OCI-M2 (cell line): Measurements from ENCODE around the gene CEP57L1.
A peak's percentile ranks its signal among the peaks of the same experiment; 100 is the strongest.

Experiments used
- DNase-seq: peaks from one replicate; lab custom pipeline; 2025; ENCODE audit not compliant: unreplicated experiment; lab: John Stamatoyannopoulos, UW

Gene CEP57L1

DNA sequence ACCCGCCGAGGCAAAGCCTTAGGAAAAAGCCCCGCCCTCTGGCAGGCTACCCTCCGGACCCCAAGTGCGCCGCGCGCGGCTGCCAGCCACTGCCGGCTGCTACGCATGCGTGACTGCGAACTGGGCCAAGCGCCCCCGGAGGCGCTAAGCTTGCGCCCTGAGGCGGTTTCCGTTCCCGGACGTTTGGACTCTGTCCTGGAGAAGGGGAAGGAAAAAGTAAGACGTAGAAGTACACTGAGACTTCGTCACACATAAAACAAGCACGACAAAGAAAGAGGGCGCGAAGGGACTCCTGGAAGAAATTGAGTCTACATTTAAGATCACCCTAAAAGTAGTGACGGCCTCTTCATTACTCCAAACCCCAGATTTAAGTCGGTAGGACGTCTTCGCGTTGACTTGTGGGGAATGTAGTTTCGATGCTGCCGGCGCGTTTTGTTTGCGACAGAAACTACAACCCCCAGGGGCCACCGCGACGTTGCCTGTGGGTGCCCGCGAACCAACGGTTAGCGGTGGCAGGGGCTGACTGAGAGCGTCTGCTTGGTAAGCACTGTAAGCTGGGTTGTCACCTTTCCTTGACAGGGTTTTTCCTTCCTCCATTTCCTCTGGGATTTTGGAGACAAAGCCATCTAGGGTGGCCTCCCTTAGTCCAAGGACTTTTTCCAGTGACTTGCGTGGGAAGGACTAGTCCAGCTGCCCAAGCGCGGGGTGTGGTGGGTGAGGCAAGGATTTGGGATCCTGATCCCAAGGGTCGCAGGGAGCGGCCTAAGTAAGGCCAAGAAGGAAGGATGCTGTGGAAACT is at the start of gene CEP57L1:
Gene CEP57L1 (plus strand): TSS at position 472 of the 799 bp plus-strand sequence. CDS start 49,715 bp downstream, outside the sequence.
- DNase-seq = peak; percentile 93

DNA sequence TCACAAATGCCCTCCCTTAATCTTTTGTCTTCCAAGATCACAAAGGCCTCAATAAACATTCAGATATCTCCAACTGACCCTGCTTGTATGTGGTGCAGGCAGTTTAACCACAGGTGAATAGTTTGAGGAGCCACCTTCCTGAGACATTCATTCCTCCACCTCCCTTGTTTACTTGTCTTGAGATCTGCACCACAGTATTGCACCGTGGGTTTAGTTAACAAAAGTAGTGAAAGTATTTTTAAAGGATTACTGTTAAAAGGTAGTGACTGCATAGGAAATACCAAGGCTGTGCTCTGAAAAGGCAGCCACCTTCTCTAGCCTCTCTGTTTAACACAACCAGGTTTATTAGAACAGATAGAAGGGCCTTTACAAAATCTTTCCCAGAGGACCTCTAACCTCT is 47.1 kb upstream of the CEP57L1 start:
- DNase-seq = no peak

- no peak for DNase-seq
Measured at GRCh38 chr6:109048670-109049415, 46.5 kb upstream of the CEP57L1 start.

DNA sequence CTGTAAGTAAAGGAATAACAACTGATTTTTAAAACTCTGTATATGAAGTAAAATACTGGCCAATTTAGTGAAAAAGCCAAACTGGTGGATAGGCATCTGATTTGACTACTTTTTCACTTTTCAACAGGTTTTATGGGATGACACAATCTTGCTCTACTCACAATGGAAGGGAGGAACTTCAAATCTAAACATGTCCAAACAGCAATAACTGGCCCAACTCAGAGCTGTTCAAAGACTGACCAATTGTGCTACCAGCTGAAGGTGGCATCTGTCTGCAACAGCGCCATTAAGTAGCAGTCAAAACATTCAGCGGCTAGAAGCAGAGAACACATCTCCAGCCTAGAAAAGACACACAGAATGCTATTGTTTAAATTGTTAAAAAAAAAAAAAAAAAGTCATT is 45.3 kb upstream of the CEP57L1 start:
- DNase-seq = no peak

GRCh38 chr6:109050447-109051102 is 44.7 kb upstream of the CEP57L1 start:
- DNase-seq = no peak

GRCh38 chr6:109051301-109052017 is 43.8 kb upstream of the CEP57L1 start:
- no peak for DNase-seq

DNA sequence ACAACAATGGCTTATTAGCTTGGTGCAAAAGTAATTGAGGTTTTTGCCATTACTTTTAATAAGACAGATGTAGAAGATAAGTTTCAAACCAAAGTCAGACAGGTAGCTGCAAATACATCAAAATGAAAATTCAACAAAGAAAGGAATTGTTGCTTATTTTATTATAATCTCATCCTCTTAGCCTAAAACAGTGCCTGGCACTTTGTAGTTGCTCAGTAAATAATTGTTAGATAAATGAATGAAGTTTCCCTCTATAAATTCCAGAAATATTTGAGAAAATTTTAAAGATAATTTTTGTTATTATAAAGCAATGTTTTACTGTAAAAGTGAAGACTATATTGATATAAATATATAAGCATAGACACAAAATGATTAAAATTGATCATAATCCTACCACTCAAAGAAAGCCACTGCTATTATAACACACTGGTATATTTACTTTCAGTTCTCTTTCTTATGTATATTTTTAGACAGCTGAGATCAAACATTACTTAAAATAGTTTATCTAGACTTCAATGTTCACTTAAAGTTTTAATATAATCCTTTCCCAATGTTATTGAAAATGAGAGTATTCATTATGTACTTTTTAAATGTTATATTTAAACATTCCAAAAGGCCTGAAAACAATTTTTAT is 43.2 kb upstream of the CEP57L1 start:
- no peak for DNase-seq

- DNase-seq = no peak
Measured at GRCh38 chr6:109052852-109053251, 42.5 kb upstream of the CEP57L1 start.

- DNase-seq = no peak
Measured at GRCh38 chr6:109053336-109053735, 42.0 kb upstream of the CEP57L1 start.

DNA sequence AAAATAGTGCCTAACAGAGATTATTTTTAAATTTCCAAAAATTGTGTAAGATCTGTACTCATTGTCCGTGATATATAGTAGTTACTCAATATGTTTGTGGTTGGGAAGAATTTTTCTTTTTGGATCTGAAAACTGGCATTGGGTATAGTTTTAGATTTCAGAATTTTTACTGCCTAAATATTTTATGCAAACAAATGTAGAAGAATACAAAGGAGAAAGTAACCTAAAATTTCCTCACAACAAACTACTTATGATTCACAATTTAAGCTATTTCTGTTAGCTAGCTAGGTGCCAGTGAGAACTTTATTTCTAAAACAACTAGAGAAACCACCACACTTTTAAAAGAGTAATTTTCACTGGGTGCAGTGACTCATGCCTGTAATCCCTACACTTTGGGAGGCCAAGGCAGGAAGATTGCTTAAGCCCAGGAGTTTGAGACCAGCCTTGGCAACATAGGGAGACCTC is 39.5 kb upstream of the CEP57L1 start:
- no peak for DNase-seq

GRCh38 chr6:109056661-109057060 is 38.6 kb upstream of the CEP57L1 start:
- DNase-seq = peak; percentile 56

GRCh38 chr6:109058620-109059019 is 36.7 kb upstream of the CEP57L1 start:
- DNase-seq = no peak

GRCh38 chr6:109059153-109059552 is 36.2 kb upstream of the CEP57L1 start:
- DNase-seq = no peak

DNA sequence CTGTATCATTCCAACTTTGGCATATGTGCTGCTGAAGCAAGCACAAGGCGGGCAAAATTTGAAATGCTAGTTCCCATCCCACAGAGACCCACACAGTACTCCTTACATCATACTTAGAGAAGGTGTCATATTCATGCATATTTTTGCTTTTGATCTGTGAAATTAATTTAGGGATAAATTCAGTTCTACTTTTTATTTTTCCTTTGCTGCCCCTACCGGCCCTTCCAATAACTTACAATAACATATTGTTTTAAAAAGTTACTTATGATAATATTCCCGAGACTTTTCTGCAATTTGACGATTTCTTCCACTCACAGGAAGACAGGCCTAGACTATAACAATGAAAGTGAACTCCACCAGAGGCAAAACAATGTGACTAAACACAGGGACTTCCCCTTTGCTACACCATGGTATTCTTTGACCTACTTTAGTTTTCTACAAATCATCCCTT is 35.7 kb upstream of the CEP57L1 start:
- DNase-seq = no peak

GRCh38 chr6:109060571-109060970 is 34.7 kb upstream of the CEP57L1 start:
- no peak for DNase-seq

- no peak for DNase-seq
Measured at GRCh38 chr6:109062216-109062615, 33.1 kb upstream of the CEP57L1 start.

- no peak for DNase-seq
Measured at GRCh38 chr6:109062767-109063352, 32.4 kb upstream of the CEP57L1 start.

DNA sequence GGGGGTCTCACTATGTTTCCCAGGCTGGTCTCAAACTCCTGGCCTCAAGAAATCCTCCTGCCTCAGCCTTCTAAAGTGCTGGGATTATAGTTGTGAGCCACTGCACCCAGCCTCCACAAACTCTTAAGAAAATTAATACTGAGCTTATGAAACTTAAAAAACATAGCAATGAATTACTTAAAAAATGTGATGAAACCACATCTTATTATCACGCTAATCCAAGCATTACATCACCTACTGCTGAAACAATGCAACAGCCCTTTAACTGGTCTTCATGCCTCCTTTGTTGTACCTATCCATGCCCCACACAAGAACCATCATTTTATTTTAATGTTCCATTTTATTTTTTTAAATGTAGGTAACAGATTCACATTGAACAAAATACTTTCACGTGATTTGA is 25.6 kb upstream of the CEP57L1 start:
- no peak for DNase-seq

DNA sequence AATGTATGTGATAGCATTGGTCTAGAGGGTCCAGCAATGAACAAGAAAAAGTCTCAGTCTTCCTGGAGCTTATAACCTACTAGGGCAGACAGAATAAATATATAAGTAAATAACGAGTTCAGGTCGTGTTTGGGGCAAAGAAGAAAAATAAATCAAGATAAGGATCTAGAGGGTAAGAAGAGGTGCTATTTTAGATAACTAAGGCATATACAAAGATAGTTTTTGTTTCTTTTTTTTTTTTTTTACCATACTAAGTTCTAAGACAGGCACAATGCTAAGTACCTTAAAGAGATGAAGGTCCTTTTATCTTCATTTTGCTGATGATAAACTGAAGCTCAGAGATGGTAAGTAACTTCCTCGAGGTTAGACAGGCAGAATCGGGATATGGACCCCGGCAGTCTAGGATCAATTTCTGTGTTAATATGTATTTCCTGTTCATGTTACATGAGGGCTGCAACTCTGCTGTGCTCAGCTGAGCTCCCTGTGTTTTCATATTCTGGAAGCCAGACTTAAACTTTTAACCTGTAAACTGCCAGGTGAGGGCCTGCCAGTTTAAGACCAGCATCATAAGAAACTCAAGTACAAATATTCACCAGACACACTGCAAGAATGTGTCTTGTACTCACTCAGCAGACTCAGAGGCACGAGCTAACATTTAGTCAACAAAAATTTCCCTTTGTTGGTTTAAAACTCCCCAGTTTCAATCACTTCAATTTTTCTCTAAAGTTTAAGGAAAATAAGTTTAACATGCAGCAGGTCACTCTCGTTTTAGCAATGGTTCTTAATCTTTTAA is 24.0 kb upstream of the CEP57L1 start:
- no peak for DNase-seq
